Mononuclear cell (primary cell): ENCODE data around the gene ZNF600. TPM values are rescaled to one million over a fixed set of nuclear protein-coding genes. Genes with fewer than 3 reads are reported as not detected.
"Not testable (repeated sequence)": the region's sequence is repeated elsewhere in the genome, so short reads cannot be mapped to it uniquely, and the experiment has no call there.

Experiments
- H3K27me3 ChIP-seq: 2 replicates; pipeline ENCODE4 v1.6.0; 2011; ENCODE audit warnings: low read length, control low read depth; ENCODE audit not compliant: insufficient read depth
- H3K4me1 ChIP-seq: 2 replicates; pipeline ENCODE4 v1.5.1; 2011; ENCODE audit warnings: mild to moderate bottlenecking, low read length, control low read depth; ENCODE audit not compliant: insufficient read depth
- H3K4me3 ChIP-seq: 2 replicates; pipeline ENCODE4 v1.5.1; 2011; ENCODE audit warnings: mild to moderate bottlenecking, low read length, moderate library complexity
- H3K9me3 ChIP-seq: 2 replicates; pipeline ENCODE4 v1.5.1; 2011; ENCODE audit warnings: low read depth, mild to moderate bottlenecking, control low read depth, low read length
- total RNA-seq: library from RNA; depleted of rRNA; stranded (reverse); fragments of >200 nt; gene quantifications from one replicate; pipeline ENCODE4 v1.2.3, GENCODE V29; 2012

The ZNF600 gene
- total RNA-seq = 6.9 TPM

GRCh38 chr19:52786464-52787354, at the start of gene ZNF600:
TSS of gene ZNF600 (minus strand) at chr19:52786791. CDS start at chr19:52778888, 7,903 bp downstream.
- Histone ChIP-seq H3K4me1 (peaks cover 26% of the 10 kb centered on the region), H3K4me3 (peak within 1 kb of the TSS; percentile 50)
- not testable (repeated sequence) for H3K9me3 ChIP-seq, H3K27me3 ChIP-seq

GRCh38 chr19:52834289-52834688, 47.7 kb upstream of the ZNF600 start:
- peaks cover 34% of the 10 kb centered on the region for H3K9me3 ChIP-seq
- H3K4me1 ChIP-seq, H3K27me3 ChIP-seq, H3K4me3 ChIP-seq: not testable (repeated sequence)

- H3K4me1 ChIP-seq, H3K27me3 ChIP-seq, H3K4me3 ChIP-seq: not testable (repeated sequence)
- H3K9me3 ChIP-seq = peaks cover 26% of the 10 kb centered on the region
These were observed 47.0 kb upstream of the ZNF600 start for GRCh38 chr19:52833541-52833940.

- not testable (repeated sequence) for H3K9me3 ChIP-seq, H3K4me3 ChIP-seq, H3K4me1 ChIP-seq, H3K27me3 ChIP-seq
These were observed 43.3 kb upstream of the ZNF600 start for GRCh38 chr19:52829866-52830265.

- peaks cover 2% of the 10 kb centered on the region for H3K4me1 ChIP-seq
- no peak overlapping the region for H3K4me3 ChIP-seq
- H3K9me3 ChIP-seq = no peaks in the 10 kb centered on the region
- H3K27me3 ChIP-seq = no peaks in the 10 kb centered on the region
These were observed 39.2 kb upstream of the ZNF600 start for GRCh38 chr19:52825765-52826164.

- H3K9me3 ChIP-seq = no peaks in the 10 kb centered on the region
- H3K4me3 ChIP-seq = no peak overlapping the region
- H3K27me3 ChIP-seq = no peaks in the 10 kb centered on the region
- peaks cover 8% of the 10 kb centered on the region for H3K4me1 ChIP-seq
These were observed 37.1 kb upstream of the ZNF600 start for GRCh38 chr19:52823676-52824075.

GRCh38 chr19:52821204-52821960, 34.8 kb upstream of the ZNF600 start, which contains the start of gene ZNF28:
TSS of gene ZNF28 (minus strand) at chr19:52821633. CDS start at chr19:52817958, 3,675 bp downstream.
- not testable (repeated sequence) for H3K9me3 ChIP-seq, H3K4me1 ChIP-seq, H3K27me3 ChIP-seq
- H3K4me3 ChIP-seq = peak within 1 kb of the TSS; percentile 59

- not testable (repeated sequence) for H3K9me3 ChIP-seq, H3K27me3 ChIP-seq, H3K4me1 ChIP-seq
- H3K4me3 ChIP-seq = peak overlapping the region; percentile 59
These were observed 34.0 kb upstream of the ZNF600 start for GRCh38 chr19:52820472-52821203.

GRCh38 chr19:52809801-52810200, 23.2 kb upstream of the ZNF600 start:
- Histone ChIP-seq H3K4me3 (no peak overlapping the region), H3K4me1 (no peaks in the 10 kb centered on the region), H3K9me3 (peaks cover under 1% of the 10 kb centered on the region), H3K27me3 (no peaks in the 10 kb centered on the region)

- H3K4me1 ChIP-seq, H3K27me3 ChIP-seq, H3K4me3 ChIP-seq: not testable (repeated sequence)
- H3K9me3 ChIP-seq = peaks cover 87% of the 10 kb centered on the region
These were observed 13.5 kb upstream of the ZNF600 start for GRCh38 chr19:52799950-52800640.

- no peak overlapping the region for H3K4me3 ChIP-seq
- H3K9me3 ChIP-seq = no peaks in the 10 kb centered on the region
- H3K4me1 ChIP-seq = peaks cover 26% of the 10 kb centered on the region
- H3K27me3 ChIP-seq = no peaks in the 10 kb centered on the region
These were observed 2.8 kb upstream of the ZNF600 start for GRCh38 chr19:52789440-52789839.

GRCh38 chr19:52786078-52786463, 520 bp downstream of the ZNF600 start:
- peak overlapping the region; percentile 50 for H3K4me3 ChIP-seq
- H3K9me3 ChIP-seq = no peaks in the 10 kb centered on the region
- no peaks in the 10 kb centered on the region for H3K27me3 ChIP-seq
- H3K4me1 ChIP-seq = peaks cover 26% of the 10 kb centered on the region

- no peaks in the 10 kb centered on the region for H3K9me3 ChIP-seq
- no peaks in the 10 kb centered on the region for H3K27me3 ChIP-seq
- no peak overlapping the region for H3K4me3 ChIP-seq
- H3K4me1 ChIP-seq = peaks cover 26% of the 10 kb centered on the region
These were observed 1.1 kb downstream of the ZNF600 start for GRCh38 chr19:52785506-52785905.

GRCh38 chr19:52782864-52783263, 3.7 kb downstream of the ZNF600 start:
- H3K9me3 ChIP-seq, H3K4me3 ChIP-seq, H3K27me3 ChIP-seq: not testable (repeated sequence)
- peaks cover 32% of the 10 kb centered on the region for H3K4me1 ChIP-seq
